GF-D8 (cell line): ENCODE results near the gene VDR.

Source experiments
- DNase-seq: peaks from one replicate; lab custom pipeline; 2025; lab: John Stamatoyannopoulos, UW

The VDR gene

GRCh38 chr12:47892819-47893218 lies 12.0 kb downstream of the VDR start:
- no peak for DNase-seq

GRCh38 chr12:47891356-47891755 lies 13.4 kb downstream of the VDR start:
- no peak for DNase-seq

GRCh38 chr12:47889040-47889439 lies 15.8 kb downstream of the VDR start:
- peak; percentile 41 for DNase-seq

DNA sequence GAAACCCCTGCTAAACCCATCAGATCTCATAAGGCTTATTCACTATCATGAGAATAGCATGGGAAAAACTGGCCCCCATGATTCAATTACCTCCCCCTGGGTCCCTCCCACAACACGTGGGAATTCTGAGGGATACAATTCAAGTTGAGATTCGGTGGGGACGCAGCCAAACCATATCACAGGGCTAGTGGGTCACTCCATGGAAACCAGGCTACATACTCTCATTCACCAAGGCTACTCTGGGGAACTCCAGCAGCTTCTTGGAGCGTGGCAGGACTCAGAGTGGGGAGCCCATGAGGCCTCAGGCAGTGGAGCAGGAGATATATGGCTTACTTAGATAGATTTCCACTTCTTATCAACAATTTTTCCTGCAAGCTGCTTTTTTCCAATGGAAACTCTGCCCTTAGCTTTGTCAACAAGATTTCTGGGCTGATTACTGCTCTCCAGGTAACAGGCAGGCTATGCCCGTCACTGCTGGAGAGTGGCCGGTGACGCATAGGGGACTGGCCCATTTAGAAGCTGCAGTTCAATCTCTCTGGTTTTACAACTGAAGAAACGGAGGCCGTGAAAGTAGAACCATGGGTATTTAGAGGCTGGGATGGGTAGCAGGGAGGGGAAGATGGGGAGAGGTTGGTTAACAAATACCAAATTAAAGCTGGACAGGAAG lies 16.5 kb downstream of the VDR start:
- no peak for DNase-seq

DNA sequence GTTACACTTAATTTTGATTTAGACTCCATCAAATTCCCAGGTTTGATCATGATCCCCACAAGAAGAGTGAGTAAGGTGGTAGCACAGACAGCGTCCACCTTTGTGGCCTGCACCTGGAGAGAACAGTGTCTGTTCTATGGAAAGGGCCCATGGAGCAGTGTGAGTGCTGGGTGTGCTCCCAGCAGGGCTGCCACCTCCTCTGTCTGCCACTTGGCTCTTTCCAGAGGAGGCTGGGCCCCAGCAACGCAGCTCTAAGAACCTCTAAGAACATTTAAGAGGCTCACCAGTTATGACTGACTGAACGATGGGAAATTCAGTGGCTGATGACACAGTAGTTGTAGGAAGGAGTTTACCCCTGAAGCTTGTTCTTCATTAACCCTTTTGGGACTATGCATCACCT lies 17.3 kb downstream of the VDR start:
- DNase-seq, result no peak

DNA sequence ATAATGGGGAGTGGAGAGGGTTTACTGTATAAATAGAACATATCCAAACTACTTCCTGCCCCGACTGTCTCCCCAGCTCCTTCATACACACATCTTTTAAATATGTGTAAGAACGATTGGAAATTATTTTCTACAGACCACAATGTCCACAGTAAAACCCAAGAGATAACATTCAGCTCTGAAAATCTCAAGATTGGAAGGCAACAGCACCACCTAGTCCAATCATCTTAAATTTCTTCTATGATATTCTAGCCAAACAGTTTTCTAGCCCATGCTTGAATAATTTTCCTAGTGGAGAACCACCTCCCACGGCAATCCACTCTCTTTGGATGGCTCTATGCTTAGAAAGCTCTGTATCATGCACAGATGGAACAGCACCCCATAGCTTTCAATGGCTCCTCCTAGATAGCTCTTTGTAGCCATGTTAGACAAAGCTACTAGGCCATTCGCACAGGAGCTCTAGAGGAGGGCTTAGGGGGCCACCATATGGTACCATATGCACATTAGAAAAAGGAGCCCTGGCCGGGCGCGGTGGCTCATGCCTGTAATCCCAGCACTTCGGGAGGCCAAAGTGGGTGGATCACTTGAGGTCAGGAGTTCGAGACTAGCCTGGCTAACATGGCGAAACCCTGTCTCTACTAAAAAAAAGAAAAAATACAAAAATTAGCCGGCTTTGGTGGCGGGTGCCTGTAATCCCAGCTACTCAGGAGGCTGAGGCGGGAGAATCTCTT lies 18.1 kb downstream of the VDR start:
- no peak for DNase-seq

DNA sequence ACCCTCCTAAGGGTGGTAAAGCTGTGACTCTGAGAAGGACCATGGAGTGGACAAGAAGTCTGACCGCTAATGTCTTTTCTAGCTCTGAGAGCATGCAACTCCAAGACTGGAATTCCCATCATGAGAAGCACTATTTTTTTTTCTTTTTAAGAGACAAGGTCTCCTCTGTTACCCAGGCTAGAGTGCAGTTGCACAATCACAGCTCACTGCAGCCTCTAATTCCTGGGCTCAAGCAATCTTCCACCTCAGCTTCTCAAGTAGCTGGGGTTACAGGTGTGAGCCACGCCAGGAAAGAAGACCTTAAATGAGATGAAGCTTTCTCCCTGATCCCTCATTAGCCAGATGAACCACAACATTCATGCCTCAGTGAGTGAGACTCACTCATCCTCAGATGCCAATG lies 19.2 kb downstream of the VDR start:
- DNase-seq, result no peak

GRCh38 chr12:47885012-47885501 lies 19.7 kb downstream of the VDR start:
- no peak for DNase-seq

GRCh38 chr12:47884501-47884900 lies 20.3 kb downstream of the VDR start:
- DNase-seq, result no peak

GRCh38 chr12:47883663-47884195 lies 21.1 kb downstream of the VDR start:
- no peak for DNase-seq

GRCh38 chr12:47882781-47883546 lies 21.8 kb downstream of the VDR start:
- DNase-seq, result no peak

DNA sequence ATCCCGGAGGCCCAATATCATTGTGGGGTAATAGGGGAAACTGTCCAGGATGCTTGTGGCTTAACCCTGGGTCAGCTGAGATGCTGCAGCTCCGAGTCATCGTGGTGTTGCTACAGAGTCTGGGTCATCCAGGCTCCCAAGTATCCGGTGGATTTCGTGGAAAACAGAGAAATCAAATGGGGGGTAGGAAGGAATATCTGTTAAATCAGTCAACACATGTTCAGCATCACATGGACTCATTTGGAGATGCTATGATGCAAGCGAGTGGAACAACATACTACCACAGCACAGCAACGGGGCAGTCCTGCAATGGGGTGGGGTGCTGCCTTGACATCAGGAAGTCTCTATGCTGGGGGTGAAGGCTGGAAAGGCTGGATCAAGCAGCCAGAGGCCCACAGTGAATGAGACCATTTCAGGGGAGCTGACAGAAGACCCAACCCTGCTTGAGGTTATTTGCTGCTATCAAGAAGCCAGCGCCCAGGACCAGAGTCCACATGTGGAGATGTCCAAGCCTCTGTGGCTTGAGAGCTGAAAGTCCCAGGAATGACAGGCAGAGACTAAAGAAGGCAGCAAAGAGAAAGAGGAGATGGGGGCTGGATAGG lies 22.9 kb downstream of the VDR start:
- DNase-seq, result peak; percentile 20

DNA sequence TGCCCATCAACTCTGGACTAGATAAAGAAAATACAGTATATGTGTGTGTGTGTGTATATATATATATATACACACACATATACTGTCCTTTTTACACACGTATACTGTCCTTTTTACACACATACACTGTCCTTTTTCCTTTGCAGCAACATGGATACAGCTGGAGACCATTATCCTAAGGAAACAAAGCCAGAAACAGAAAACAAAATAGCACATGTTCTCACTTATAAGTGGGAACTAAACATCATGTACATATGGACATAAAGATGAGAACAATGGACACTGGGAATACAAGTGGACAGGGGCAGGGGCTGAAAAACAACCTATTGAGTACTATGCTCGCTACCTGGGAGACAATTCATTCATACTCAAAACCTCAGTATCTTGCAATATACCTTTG lies 23.7 kb downstream of the VDR start:
- no peak for DNase-seq

DNA sequence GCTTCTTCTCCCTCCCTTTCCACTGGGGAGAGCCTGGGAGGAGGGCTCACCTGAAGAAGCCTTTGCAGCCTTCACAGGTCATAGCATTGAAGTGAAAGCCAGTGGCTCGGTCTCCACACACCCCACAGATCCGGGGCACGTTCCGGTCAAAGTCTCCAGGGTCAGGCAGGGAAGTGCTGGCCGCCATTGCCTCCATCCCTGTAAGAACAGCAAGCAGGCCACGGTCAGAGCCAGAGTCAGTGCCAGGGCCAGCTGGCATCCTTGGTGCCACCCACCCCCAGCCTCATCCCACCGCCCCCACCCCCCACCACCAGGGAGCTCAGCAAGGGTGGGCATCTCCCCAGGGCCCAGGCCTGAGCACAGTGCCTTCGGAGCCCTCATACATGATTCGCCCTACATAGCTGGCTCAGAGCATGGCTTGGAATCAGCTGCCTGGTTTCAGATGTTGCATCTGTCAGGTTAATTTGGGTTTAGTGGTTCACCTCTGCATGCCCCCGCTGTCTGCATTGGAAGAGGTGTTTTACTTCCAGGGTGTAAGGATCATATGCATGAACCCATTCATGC lies 25.8 kb downstream of the VDR start:
- DNase-seq, result no peak

DNA sequence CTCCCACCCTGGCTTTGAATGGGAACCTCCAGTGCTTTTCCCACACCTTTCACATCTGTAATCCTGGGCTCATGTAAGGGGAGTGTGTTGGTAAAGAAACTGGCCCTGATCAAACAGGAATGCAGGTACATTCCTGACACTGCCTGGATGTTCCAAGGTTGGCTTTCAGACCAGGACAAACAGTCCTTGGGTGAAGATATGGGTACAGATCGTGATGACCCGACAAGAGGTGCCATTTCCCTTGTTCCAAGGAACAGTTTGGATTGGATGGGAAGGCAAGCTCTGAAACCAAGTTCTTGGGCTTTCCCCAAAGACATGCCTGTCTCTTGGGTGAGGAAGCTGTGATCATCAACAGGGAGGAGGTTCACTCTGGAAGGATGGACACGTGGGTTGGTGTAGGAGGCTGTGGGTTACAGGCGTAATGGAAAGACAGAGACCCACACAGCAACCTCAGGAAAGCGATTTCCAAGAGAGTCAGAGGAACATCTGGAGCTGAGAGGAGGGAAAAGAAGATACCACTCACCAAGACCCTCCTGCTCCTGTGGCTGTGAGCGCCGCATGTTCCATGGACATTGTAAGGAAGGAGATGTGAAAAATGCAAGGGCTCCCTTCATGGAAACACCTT lies 26.4 kb downstream of the VDR start:
- DNase-seq, result no peak

DNA sequence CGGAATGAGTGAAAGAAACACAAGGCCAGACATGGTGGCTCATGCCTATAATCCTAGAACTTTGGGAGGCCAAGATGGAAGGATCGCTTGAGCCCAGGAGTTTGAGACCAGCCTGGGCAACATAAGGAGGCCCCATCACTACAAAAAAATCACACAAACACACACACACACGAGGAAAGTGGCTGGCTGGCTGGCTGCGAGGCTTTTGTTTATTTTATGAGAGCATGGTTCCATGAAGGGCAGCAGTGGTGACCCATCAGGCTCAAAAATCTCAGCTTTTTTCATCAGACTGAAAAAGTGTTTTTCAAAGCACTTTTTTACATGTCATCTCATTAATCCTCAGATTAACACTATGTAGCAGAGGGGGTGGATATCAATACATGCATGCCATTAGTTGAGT lies 27.7 kb downstream of the VDR start:
- no peak for DNase-seq

GRCh38 chr12:47876440-47876960 lies 28.3 kb downstream of the VDR start:
- no peak for DNase-seq

- DNase-seq, result no peak
Observed at GRCh38 chr12:47875746-47876439, 28.9 kb downstream of the VDR start.

DNA sequence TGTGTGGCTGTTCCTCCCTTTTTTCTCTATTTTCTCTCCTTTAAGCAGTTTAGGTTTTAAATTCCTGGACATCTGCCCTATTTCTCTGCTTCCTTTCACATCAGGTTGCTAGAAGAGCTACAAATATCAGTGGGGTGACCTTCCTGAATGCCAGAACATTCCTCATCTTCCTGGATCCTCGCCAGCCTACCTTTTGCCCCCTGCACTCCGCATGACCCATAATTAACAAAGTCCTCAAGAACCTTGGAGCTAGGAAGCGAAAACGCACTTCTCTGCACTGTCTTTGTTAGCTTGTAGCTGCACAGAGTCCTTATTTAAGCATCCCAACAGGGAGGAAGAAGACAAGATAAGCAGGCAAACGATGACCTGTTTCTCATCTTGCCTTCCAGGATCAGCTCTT lies 30.5 kb downstream of the VDR start:
- no peak for DNase-seq

DNA sequence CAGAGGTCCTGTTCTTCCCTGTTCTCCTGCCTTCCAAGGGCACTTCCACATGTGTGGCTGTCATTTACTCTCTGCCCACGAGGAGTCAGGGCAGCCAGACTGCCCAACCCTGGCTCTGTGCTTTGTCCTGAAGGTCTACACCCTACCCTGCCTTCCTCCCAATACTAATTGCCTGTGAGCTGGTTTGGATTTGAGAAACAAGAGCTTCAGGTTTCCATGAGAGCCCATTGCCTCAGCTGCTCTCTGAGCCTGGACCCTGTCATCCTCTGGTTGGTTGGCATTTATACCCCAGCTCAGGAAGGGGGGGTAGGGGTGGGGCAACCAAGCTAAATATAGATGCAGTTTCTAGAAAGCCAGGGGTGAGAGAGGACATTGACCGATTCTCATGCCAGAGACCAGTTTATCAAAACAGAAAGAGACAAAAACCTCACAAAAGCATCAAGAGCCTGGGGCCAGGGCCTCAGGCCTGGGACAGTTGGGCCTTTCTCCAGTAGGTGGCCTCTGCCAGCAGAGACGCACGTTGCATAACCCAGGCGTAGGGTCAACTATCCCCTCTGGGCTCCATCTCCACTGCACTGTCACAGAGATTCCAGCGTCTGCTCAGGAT lies 34.5 kb downstream of the VDR start:
- DNase-seq, result no peak
